Peyer's patch (tissue), 4 donors: ENCODE results near the gene ACO2. TPM values are rescaled to one million over a fixed set of nuclear protein-coding genes. Genes with fewer than 3 reads are reported as not detected.
A peak's percentile ranks its signal among the peaks of the same experiment; 100 is the strongest.

Experiments used
- DNase-seq, 3 donors: peaks; one replicate each; pipeline ENCODE4 v3.0.0-alpha.2; 2017 to 2019
- H3K27ac ChIP-seq, 4 donors: fragments of 200-600 bp; sonication (generic); one replicate each; pipeline ENCODE4 v1.5.1; 2016 to 2019
- H3K27me3 ChIP-seq, 2 donors: fragments of 200-600 bp; sonication (generic); one replicate each; pipeline ENCODE4 v1.5.1; 2019
- H3K36me3 ChIP-seq, 3 donors: fragments of 200-600 bp; sonication (generic); one replicate each; pipeline ENCODE4 v1.5.1; 2016 to 2019
- H3K4me1 ChIP-seq, 4 donors: fragments of 200-600 bp; sonication (generic); one replicate each; pipeline ENCODE4 v1.5.1; 2016 to 2019
- H3K4me3 ChIP-seq, 4 donors: fragments of 200-600 bp; sonication (generic); 1 replicate in 3 of 4; 2 replicates in 1 of 4; pipeline ENCODE4 v1.5.1; 2016 to 2019; ENCODE audit warnings: mild to moderate bottlenecking in 1 of 4
- H3K9me3 ChIP-seq, 4 donors: fragments of 200-600 bp; sonication (generic); one replicate each; pipeline ENCODE4 v1.5.1; 2016 to 2019; ENCODE audit warnings: mild to moderate bottlenecking in 1 of 4
- POLR2A ChIP-seq, 2 donors: fragments of 450-650 bp; IDR thresholded peaks; one replicate each; pipeline ENCODE4 v1.5.1; 2017; ENCODE audit warnings: antibody characterized with exemption in 2 of 2, mild to moderate bottlenecking in 2 of 2, moderate library complexity in 2 of 2
- total RNA-seq, 4 donors: library from RNA; depleted of rRNA; stranded (reverse); fragments of >200 nt; gene quantifications; one replicate each; pipeline ENCODE4 v1.1.0, GENCODE V29; 2016
- TF ChIP-seq, protein P1 (sequence below), 6 experiments: fragments of 450-650 bp in 4 of 6; fragments of 200-600 bp in 2 of 6; sonication (generic) in 1 of 6; IDR thresholded peaks; one replicate each; pipeline ENCODE4 v1.5.1; 2017 to 2019; ENCODE audit warnings: antibody characterized with exemption in 6 of 6, mild to moderate bottlenecking in 3 of 6, moderate library complexity in 1 of 6

The ACO2 gene
- total RNA-seq, 4 donors from 2014 or later, result 115 to 394 (median 356) TPM

DNA sequence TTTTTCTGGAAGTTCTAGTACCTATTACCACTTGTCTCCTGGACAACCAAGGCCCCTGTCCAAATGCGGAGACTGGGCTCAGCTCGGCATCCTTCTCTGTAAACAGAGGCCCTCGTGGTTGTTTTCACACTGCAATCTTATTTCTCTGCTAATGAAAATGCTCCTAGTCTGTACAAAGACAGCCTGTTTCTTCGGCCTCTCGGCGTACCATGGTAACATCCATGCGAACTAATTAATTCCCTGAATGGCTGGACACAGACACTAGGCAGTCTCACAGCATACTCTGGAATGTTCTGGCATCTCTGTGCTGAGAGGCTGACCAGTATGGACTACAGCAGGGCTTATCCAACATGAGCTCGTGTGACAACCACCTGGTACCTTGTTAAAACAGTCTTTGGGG is 69.7 kb downstream of the ACO2 start:
- H3K4me1 ChIP-seq, result peaks cover 0 to 26% (median 8%) of the 10 kb centered on the region in 4 donors
- H3K27ac ChIP-seq, result peak overlapping the region in 1 of 4 donors; percentile 40
- no peak overlapping the region for H3K4me3 ChIP-seq
- no peak for TF ChIP-seq POLR2A (IDR thresholded peaks at IDR 0.05)
- TF ChIP-seq, protein P1, sequence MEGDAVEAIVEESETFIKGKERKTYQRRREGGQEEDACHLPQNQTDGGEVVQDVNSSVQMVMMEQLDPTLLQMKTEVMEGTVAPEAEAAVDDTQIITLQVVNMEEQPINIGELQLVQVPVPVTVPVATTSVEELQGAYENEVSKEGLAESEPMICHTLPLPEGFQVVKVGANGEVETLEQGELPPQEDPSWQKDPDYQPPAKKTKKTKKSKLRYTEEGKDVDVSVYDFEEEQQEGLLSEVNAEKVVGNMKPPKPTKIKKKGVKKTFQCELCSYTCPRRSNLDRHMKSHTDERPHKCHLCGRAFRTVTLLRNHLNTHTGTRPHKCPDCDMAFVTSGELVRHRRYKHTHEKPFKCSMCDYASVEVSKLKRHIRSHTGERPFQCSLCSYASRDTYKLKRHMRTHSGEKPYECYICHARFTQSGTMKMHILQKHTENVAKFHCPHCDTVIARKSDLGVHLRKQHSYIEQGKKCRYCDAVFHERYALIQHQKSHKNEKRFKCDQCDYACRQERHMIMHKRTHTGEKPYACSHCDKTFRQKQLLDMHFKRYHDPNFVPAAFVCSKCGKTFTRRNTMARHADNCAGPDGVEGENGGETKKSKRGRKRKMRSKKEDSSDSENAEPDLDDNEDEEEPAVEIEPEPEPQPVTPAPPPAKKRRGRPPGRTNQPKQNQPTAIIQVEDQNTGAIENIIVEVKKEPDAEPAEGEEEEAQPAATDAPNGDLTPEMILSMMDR (IDR thresholded peaks at IDR 0.05), result no peak
- DNase-seq, result no peak
- H3K36me3 ChIP-seq, result peaks cover 0 to 7% (median 0%) of the 10 kb centered on the region in 3 donors
- H3K27me3 ChIP-seq, result no peaks in the 10 kb centered on the region
- no peaks in the 10 kb centered on the region for H3K9me3 ChIP-seq

DNA sequence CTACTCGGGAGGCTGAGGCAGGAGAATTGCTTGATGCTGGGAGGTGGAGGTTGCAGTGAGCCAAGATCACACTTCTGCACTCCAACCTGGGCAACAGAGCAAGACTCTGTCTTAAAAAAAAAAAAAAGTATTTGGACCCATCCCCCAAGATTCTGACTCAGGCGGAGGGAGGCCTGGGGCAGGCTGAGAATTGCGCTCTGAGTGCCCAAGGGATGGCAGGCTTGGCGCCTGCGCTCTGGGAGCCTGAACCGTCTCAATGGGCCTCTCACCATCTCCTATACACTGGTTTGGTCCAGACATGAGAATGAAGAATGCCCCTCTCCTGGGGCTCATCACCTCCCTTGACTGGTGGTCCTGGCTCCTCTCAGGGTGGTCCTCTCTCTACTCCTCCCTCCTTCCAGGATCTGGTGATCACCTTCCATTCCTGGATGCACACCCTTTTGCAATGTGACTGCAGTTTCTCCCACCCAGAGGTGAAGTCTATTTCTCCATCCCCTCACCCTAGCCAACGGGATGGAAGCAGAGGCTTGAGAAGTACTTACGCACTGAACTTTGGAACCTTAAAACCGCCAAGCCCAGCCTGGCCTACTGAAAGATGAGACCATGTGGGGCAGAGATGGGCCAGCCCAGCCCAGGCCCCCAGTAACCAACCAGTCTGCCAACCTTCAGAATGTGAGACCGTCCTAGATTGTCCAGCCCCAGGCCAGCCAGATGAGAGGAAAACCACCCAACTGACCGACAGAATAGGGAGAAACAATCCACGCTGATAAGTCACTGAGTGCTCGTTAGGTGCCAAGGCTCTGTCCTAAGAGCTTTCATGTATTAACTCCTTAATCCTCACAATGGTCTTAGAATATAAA is 70.5 kb downstream of the ACO2 start:
- peaks cover 0 to 27% (median 9%) of the 10 kb centered on the region in 4 donors for H3K4me1 ChIP-seq
- no peaks in the 10 kb centered on the region for H3K27me3 ChIP-seq
- peaks cover 0 to 1% (median 0%) of the 10 kb centered on the region in 3 donors for H3K36me3 ChIP-seq
- peak overlapping the region in 1 of 4 donors; percentile 40 for H3K27ac ChIP-seq
- no peak overlapping the region for H3K4me3 ChIP-seq
- DNase-seq, result no peak
- no peaks in the 10 kb centered on the region for H3K9me3 ChIP-seq
- no peak for TF ChIP-seq POLR2A (IDR thresholded peaks at IDR 0.05)
- TF ChIP-seq, protein P1 (IDR thresholded peaks at IDR 0.05), result no peak

DNA sequence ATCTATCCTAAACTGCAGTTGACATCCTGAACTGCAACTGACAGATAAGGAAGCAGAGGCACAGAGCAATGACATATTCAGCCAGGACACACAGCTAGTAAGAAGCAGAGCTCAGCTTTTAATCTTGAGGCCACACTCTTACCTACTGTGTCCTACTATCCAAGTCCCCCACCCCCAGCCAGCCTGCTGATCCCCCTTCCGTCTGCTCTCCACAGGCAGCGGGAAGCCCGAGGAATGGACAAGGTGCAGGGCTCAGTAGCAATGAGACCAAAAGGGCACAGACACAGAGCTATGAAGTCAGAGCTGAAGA is 71.0 kb downstream of the ACO2 start:
- Histone ChIP-seq H3K27me3 (no peaks in the 10 kb centered on the region), H3K27ac (no peak overlapping the region), H3K4me1 (peaks cover 0 to 31% (median 12%) of the 10 kb centered on the region in 4 donors), H3K36me3 (no peaks in the 10 kb centered on the region), H3K4me3 (no peak overlapping the region), H3K9me3 (no peaks in the 10 kb centered on the region)
- no peak for TF ChIP-seq POLR2A (IDR thresholded peaks at IDR 0.05)
- TF ChIP-seq, protein P1 (IDR thresholded peaks at IDR 0.05), result no peak
- DNase-seq, result no peak

DNA sequence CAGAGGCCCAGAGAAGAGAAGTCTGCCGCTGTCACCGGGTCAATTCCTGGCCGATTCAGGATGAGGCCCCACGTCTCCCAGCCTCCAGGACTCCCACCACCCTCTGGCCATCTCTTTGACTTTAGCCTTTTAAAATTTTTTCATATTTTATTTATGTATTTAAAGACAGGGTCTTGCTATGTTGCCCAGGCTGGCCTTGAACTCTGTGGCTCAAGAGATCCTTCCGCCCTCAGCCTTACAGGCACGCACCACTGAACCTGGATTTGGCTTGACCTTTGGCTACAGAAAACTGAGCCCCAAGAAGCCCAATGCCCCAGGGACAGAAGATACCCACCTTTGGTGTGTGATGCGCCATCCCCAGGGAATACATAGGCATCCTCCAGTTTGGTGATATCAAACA is 71.4 kb downstream of the ACO2 start:
- TF ChIP-seq, protein P1 (IDR thresholded peaks at IDR 0.05), result no peak
- TF ChIP-seq POLR2A (IDR thresholded peaks at IDR 0.05), result no peak
- H3K27ac ChIP-seq, result no peak overlapping the region
- H3K4me1 ChIP-seq, result peaks cover 0 to 35% (median 13%) of the 10 kb centered on the region in 4 donors

DNA sequence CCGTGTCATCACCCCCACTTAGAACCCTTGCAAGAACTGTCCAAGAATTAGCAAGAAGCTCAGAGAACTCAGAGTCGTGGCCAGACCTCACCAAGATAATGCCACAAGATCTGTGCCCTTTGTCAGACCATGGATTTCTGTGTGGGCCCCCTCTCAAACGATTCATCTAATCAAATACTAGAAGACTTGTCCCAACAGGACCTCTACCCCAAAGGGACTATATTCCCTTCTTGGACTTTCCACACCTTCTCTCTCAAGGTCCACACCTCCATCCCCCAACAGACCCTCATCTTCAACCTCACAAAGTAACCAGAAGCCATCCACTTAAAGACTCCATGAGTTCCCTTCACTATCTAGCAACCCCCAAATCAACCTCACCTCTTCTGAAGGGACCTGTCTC is 72.6 kb downstream of the ACO2 start:
- peaks cover 0 to 35% (median 13%) of the 10 kb centered on the region in 4 donors for H3K4me1 ChIP-seq
- no peaks in the 10 kb centered on the region for H3K36me3 ChIP-seq
- no peaks in the 10 kb centered on the region for H3K9me3 ChIP-seq
- no peak for DNase-seq
- H3K27me3 ChIP-seq, result no peaks in the 10 kb centered on the region
- H3K4me3 ChIP-seq, result no peak overlapping the region
- TF ChIP-seq, protein P1 (IDR thresholded peaks at IDR 0.05), result no peak
- TF ChIP-seq POLR2A (IDR thresholded peaks at IDR 0.05), result no peak
- H3K27ac ChIP-seq, result no peak overlapping the region

More for the DNA sequence above, 71.4 kb downstream of the ACO2 start:
- Histone ChIP-seq H3K4me3 (no peak overlapping the region), H3K36me3 (no peaks in the 10 kb centered on the region), H3K27me3 (no peaks in the 10 kb centered on the region), H3K9me3 (no peaks in the 10 kb centered on the region)
- DNase-seq, result no peak
